Tibial nerve (tissue), 4 donors: ENCODE results near the gene PPIF. TPM values are rescaled to one million over a fixed set of nuclear protein-coding genes. Genes with fewer than 3 reads are reported as not detected.

Source experiments
- DNase-seq, 2 donors: peaks; one replicate each; pipeline ENCODE4 v3.0.0-alpha.2; 2019; ENCODE audit warnings: low spot score in 2 of 2
- H3K27ac ChIP-seq, 4 donors: fragments of 200-600 bp; sonication (generic) in 3 of 4; one replicate each; pipeline ENCODE4 v1.5.1; 2017 to 2019; ENCODE audit warnings: mild to moderate bottlenecking in 1 of 4
- H3K27me3 ChIP-seq, 2 donors: fragments of 200-600 bp; sonication (generic) in 1 of 2; one replicate each; pipeline versions ENCODE4 v1.5.1 to v1.6.0; 2017 to 2019
- H3K36me3 ChIP-seq, 3 donors: fragments of 200-600 bp; sonication (generic); one replicate each; pipeline ENCODE4 v1.5.1; 2018 to 2019
- H3K4me1 ChIP-seq, 4 donors: fragments of 200-600 bp; sonication (generic) in 3 of 4; one replicate each; pipeline ENCODE4 v1.5.1; 2017 to 2019
- H3K4me3 ChIP-seq, 4 donors: fragments of 200-600 bp; sonication (generic) in 3 of 4; one replicate each; pipeline ENCODE4 v1.5.1; 2017 to 2019; ENCODE audit warnings: mild to moderate bottlenecking in 1 of 4, moderate library complexity in 1 of 4
- H3K9me3 ChIP-seq, 4 donors: fragments of 200-600 bp; sonication (generic) in 3 of 4; one replicate each; pipeline ENCODE4 v1.5.1; 2017 to 2019
- CTCF ChIP-seq, 5 experiments: fragments of 200-600 bp in 3 of 5; fragments of 450-650 bp in 2 of 5; sonication (generic) in 3 of 5; IDR thresholded peaks; one replicate each; pipeline ENCODE4 v1.5.1; 2016 to 2019; ENCODE audit warnings: antibody characterized with exemption in 5 of 5, mild to moderate bottlenecking in 3 of 5, moderate library complexity in 2 of 5
- EP300 ChIP-seq, 2 donors: sonication (generic); formaldehyde crosslinking; IDR thresholded peaks; one replicate each; pipeline ENCODE4 v1.6.1; 2017; ENCODE audit warnings: antibody characterized with exemption in 2 of 2, mild to moderate bottlenecking in 1 of 2
- POLR2A ChIP-seq, 2 donors: fragments of 450-650 bp; IDR thresholded peaks; one replicate each; pipeline ENCODE4 v1.6.1; 2017; ENCODE audit warnings: antibody characterized with exemption in 2 of 2, mild to moderate bottlenecking in 2 of 2, moderate library complexity in 2 of 2
- WGBS, 2 donors: methylation state at CpG; one replicate each; pipeline ENCODE4 v1.1.5; 2018; 5-methylcytosine and 5-hydroxymethylcytosine counted together
- total RNA-seq, 4 donors: library from RNA; depleted of rRNA; stranded (reverse); fragments of >200 nt; gene quantifications; one replicate each; pipeline ENCODE4 v1.1.0, GENCODE V29; 2016

Gene PPIF
- total RNA-seq, 4 donors from 2014 or later = 16.6 to 36.0 (median 20.6) TPM

- Histone ChIP-seq H3K9me3 (no peaks in the 10 kb centered on the region), H3K4me1 (peaks cover 0 to 20% (median 2%) of the 10 kb centered on the region in 4 donors), H3K27me3 (no peaks in the 10 kb centered on the region), H3K4me3 (no peak overlapping the region), H3K36me3 (no peaks in the 10 kb centered on the region), H3K27ac (peak overlapping the region in 1 of 4 donors; percentile 58)
- DNase-seq = no peak
- WGBS, 2 donors = 93 to 95% methylated on average over 5 of the region's 5 CpGs
- no peak for TF ChIP-seq POLR2A (IDR thresholded peaks at IDR 0.05)
- peak in 1 of 2 donors; percentile 18 for TF ChIP-seq EP300 (IDR thresholded peaks at IDR 0.05)
These were observed 6.5 kb upstream of the PPIF start for GRCh38 chr10:79340646-79341244.

GRCh38 chr10:79342295-79342761 is 4.9 kb upstream of the PPIF start:
- no peak overlapping the region for H3K4me3 ChIP-seq
- H3K36me3 ChIP-seq = no peaks in the 10 kb centered on the region
- no peak for TF ChIP-seq POLR2A (IDR thresholded peaks at IDR 0.05)
- TF ChIP-seq CTCF (IDR thresholded peaks at IDR 0.05) = no peak
- 90 to 93% methylated on average over 5 of the region's 5 CpGs for WGBS, 2 donors
- DNase-seq = no peak
- no peaks in the 10 kb centered on the region for H3K9me3 ChIP-seq
- no peak overlapping the region for H3K27ac ChIP-seq
- peaks cover 0 to 22% (median 0%) of the 10 kb centered on the region in 4 donors for H3K4me1 ChIP-seq
- H3K27me3 ChIP-seq = no peaks in the 10 kb centered on the region

- no peak overlapping the region for H3K4me3 ChIP-seq
- TF ChIP-seq POLR2A (IDR thresholded peaks at IDR 0.05) (no peak), EP300 (IDR thresholded peaks at IDR 0.05) (no peak), CTCF (IDR thresholded peaks at IDR 0.05) (no peak)
- WGBS, 2 donors = 73 to 80% methylated on average over 6 to 10 of the region's 10 CpGs
These were observed 4.3 kb upstream of the PPIF start for GRCh38 chr10:79342811-79343561.

GRCh38 chr10:79344502-79345195 is 2.6 kb upstream of the PPIF start:
- no peak for TF ChIP-seq CTCF (IDR thresholded peaks at IDR 0.05)
- no peak for TF ChIP-seq EP300 (IDR thresholded peaks at IDR 0.05)
- no peak for TF ChIP-seq POLR2A (IDR thresholded peaks at IDR 0.05)
- Histone ChIP-seq H3K9me3 (no peaks in the 10 kb centered on the region), H3K27me3 (no peaks in the 10 kb centered on the region), H3K4me1 (peaks cover 0 to 41% (median 10%) of the 10 kb centered on the region in 4 donors), H3K36me3 (peaks cover 0 to 8% (median 0%) of the 10 kb centered on the region in 3 donors), H3K4me3 (no peak overlapping the region), H3K27ac (no peak overlapping the region)
- no peak for DNase-seq
- WGBS, 2 donors = 80 to 85% methylated on average over 3 of the region's 3 CpGs

More at GRCh38 chr10:79342811-79343561, 4.3 kb upstream of the PPIF start:
- no peak for DNase-seq
- Histone ChIP-seq H3K27ac (no peak overlapping the region), H3K36me3 (no peaks in the 10 kb centered on the region), H3K27me3 (no peaks in the 10 kb centered on the region), H3K4me1 (peaks cover 0 to 26% (median 1%) of the 10 kb centered on the region in 4 donors), H3K9me3 (no peaks in the 10 kb centered on the region)

GRCh38 chr10:79345241-79346011 is 1.8 kb upstream of the PPIF start:
- H3K27me3 ChIP-seq = no peaks in the 10 kb centered on the region
- H3K9me3 ChIP-seq = no peaks in the 10 kb centered on the region
- H3K36me3 ChIP-seq = peaks cover 0 to 15% (median 0%) of the 10 kb centered on the region in 3 donors
- H3K4me1 ChIP-seq = peaks cover 0 to 40% (median 10%) of the 10 kb centered on the region in 4 donors
- no peak overlapping the region for H3K27ac ChIP-seq
- DNase-seq = no peak
- no peak for TF ChIP-seq CTCF (IDR thresholded peaks at IDR 0.05)
- no peak for TF ChIP-seq POLR2A (IDR thresholded peaks at IDR 0.05)
- no peak for TF ChIP-seq EP300 (IDR thresholded peaks at IDR 0.05)
- 79 to 83% methylated on average over 4 to 5 of the region's 5 CpGs for WGBS, 2 donors
- no peak overlapping the region for H3K4me3 ChIP-seq
